ENCODE measurements around the gene NCOA1. TPM values are rescaled to one million over a fixed set of nuclear protein-coding genes. Genes with fewer than 3 reads are reported as not detected.

Gene NCOA1
- total and polyA plus RNA-seq, 2 donors (not counting 3 experiments of a cell fraction or from before 2014, with no cell fraction given), result 11.4 to 14.1 TPM

- POLR2A ChIA-PET, result no interaction called here
- no peak for TF ChIP-seq POLR2A (IDR thresholded peaks at IDR 0.05; ENCODE audit: low read depth, low read length)
- no peak for TF ChIP-seq JUN (IDR thresholded peaks at IDR 0.05; ENCODE audit: borderline replicate concordance, insufficient read depth, insufficient read length, low read depth)
- TF ChIP-seq MAX (IDR thresholded peaks at IDR 0.05; ENCODE audit: insufficient read depth, insufficient read length), result no peak
- no peak for TF ChIP-seq GATA2 (IDR thresholded peaks at IDR 0.05; ENCODE audit: insufficient read depth, insufficient read length, low read depth, low read length)
- TF ChIP-seq EZH2 (IDR thresholded peaks at IDR 0.05; ENCODE audit: borderline replicate concordance, low read depth, low read length, severe bottlenecking), result no peak
- TF ChIP-seq FOS (IDR thresholded peaks at IDR 0.05; ENCODE audit: borderline replicate concordance, insufficient read depth, low read length), result no peak
- TF ChIP-seq MYC (IDR thresholded peaks at IDR 0.05; ENCODE audit: low read depth, low read length), result no peak
- TF ChIP-seq CTCF (IDR thresholded peaks at IDR 0.05; ENCODE audit: extremely low read depth in 1 of 2, insufficient read depth in 1 of 2, low read depth in 1 of 2, low read length in 2 of 2), result no peak
- TF ChIP-seq POLR2AphosphoS5 (IDR thresholded peaks at IDR 0.05; ENCODE audit: insufficient read depth, low read depth, low read length), result no peak
- Histone ChIP-seq H3K9me3 (replicated peaks; ENCODE audit: control insufficient read depth, insufficient read depth, low read length) (no peaks in the 10 kb centered on the region), H3K4me3 (replicated peaks in 1 of 3; ENCODE audit: insufficient read depth in 1 of 3, low read depth in 1 of 3, low read length in 3 of 3) (no peak overlapping the region), H2AFZ (ENCODE audit: low read depth, low read length) (no peak overlapping the region), H3K27ac (ENCODE audit: insufficient read depth, low read depth, low read length) (no peak overlapping the region), H3K4me1 (ENCODE audit: control insufficient read depth, extremely low read depth, insufficient read depth, low read length) (no peaks in the 10 kb centered on the region), H3K4me2 (ENCODE audit: insufficient read depth, low read length) (no peak overlapping the region), H3K9ac (replicated peaks; ENCODE audit: extremely low read depth, insufficient read depth, low read length) (no peak overlapping the region), H3K9me1 (replicated peaks; ENCODE audit: control insufficient read depth, extremely low read depth, insufficient read depth, low read length) (no peaks in the 10 kb centered on the region), H3K36me3 (ENCODE audit: control insufficient read depth in 2 of 2, extremely low read depth in 1 of 2, insufficient read depth in 2 of 2, low read length in 2 of 2) (no peaks in the 10 kb centered on the region), H3K27me3 (ENCODE audit: control insufficient read depth in 2 of 2, insufficient read depth in 2 of 2, low read length in 2 of 2) (peaks cover 3 to 6% of the 10 kb centered on the region in 2 experiments), H3K79me2 (ENCODE audit: control insufficient read depth, insufficient read depth, low read length) (no peaks in the 10 kb centered on the region), H4K20me1 (replicated peaks; ENCODE audit: control insufficient read depth, extremely low read depth, insufficient read depth, low read length) (no peaks in the 10 kb centered on the region)
- dilution Hi-C loops (cut with MboI; ENCODE audit: extremely low pct_ligation_motif_present, low sequenced_read_pairs), result no loop called here
- FAIRE-seq (no peak), DNase-seq (ENCODE audit: low read depth, low spot score) (no peak)
- CTCF ChIA-PET, result no interaction called here
- intact Hi-C loops (cut with micrococcal nuclease), result no loop called here
- BruUV-seq (replicated peaks), result no TSS peak
These were observed 12.8 kb upstream of the NCOA1 start for GRCh38 chr2:24478243-24478642.

All from endothelial cell of umbilical vein (primary cell).